ENCODE data around the gene SUSD2.
"Not testable (repeated sequence)": the region's sequence is repeated elsewhere in the genome, so short reads cannot be mapped to it uniquely, and the experiment has no call there.

Gene SUSD2

GRCh38 chr22:24214467-24215285 is 33.4 kb downstream of the SUSD2 start:
- DNase-seq (ENCODE audit: low spot score) = no peak

- no peak for DNase-seq (ENCODE audit: low spot score)
Measured at GRCh38 chr22:24216541-24217209, 35.4 kb downstream of the SUSD2 start.

- no peak for DNase-seq (ENCODE audit: low spot score)
Measured at GRCh38 chr22:24217384-24217783, 36.1 kb downstream of the SUSD2 start.

- DNase-seq (ENCODE audit: low spot score) = no peak
Measured at GRCh38 chr22:24219750-24220149, 38.5 kb downstream of the SUSD2 start.

- no peak for DNase-seq (ENCODE audit: low spot score)
Measured at GRCh38 chr22:24224468-24224867, 43.2 kb downstream of the SUSD2 start.

GRCh38 chr22:24225044-24225601 is 43.8 kb downstream of the SUSD2 start:
- DNase-seq (ENCODE audit: low spot score) = no peak

GRCh38 chr22:24225951-24226350 is 44.7 kb downstream of the SUSD2 start:
- DNase-seq (ENCODE audit: low spot score) = no peak

GRCh38 chr22:24230911-24231656 is 49.8 kb downstream of the SUSD2 start:
- peak; percentile 34 for DNase-seq (ENCODE audit: low spot score)

- DNase-seq (ENCODE audit: low spot score) = no peak
Measured at GRCh38 chr22:24231706-24232105, 50.4 kb downstream of the SUSD2 start.

GRCh38 chr22:24232124-24232523 is 50.8 kb downstream of the SUSD2 start:
- no peak for DNase-seq (ENCODE audit: low spot score)

- DNase-seq (ENCODE audit: low spot score) = no peak
Measured at GRCh38 chr22:24232725-24233124, 51.4 kb downstream of the SUSD2 start.

GRCh38 chr22:24233235-24233634 is 51.9 kb downstream of the SUSD2 start:
- no peak for DNase-seq (ENCODE audit: low spot score)

GRCh38 chr22:24233816-24234215 is 52.5 kb downstream of the SUSD2 start:
- no peak for DNase-seq (ENCODE audit: low spot score)

GRCh38 chr22:24235315-24235714 is 54.0 kb downstream of the SUSD2 start:
- no peak for DNase-seq (ENCODE audit: low spot score)

GRCh38 chr22:24236656-24237055 is 55.4 kb downstream of the SUSD2 start:
- DNase-seq (ENCODE audit: low spot score) = no peak

- not testable (repeated sequence) for DNase-seq (ENCODE audit: low spot score)
Measured at GRCh38 chr22:24238101-24238694, 56.9 kb downstream of the SUSD2 start.

All from GM03348 (cell line).